Measurements from ENCODE around the gene CDS1.
A peak's percentile ranks its signal among the peaks of the same experiment; 100 is the strongest.

Gene CDS1

GRCh38 chr4:84631573-84631972 is 48.6 kb downstream of the CDS1 start:
- TF ChIP-seq CTCF (conservative IDR thresholded peaks at IDR 0.05; ENCODE audit: low read depth, low read length), result no peak
- no peak overlapping the region for H3K4me3 ChIP-seq (ENCODE audit: low read length)
- DNase-seq (ENCODE audit: low read depth), result no peak

- H3K4me3 ChIP-seq (ENCODE audit: low read length), result no peak overlapping the region
- peak; percentile 10 for DNase-seq (ENCODE audit: low read depth)
- no peak for TF ChIP-seq CTCF (conservative IDR thresholded peaks at IDR 0.05; ENCODE audit: low read depth, low read length)
Measured at GRCh38 chr4:84632092-84632491, 49.2 kb downstream of the CDS1 start.

GRCh38 chr4:84634961-84635360 is 52.0 kb downstream of the CDS1 start:
- TF ChIP-seq CTCF (conservative IDR thresholded peaks at IDR 0.05; ENCODE audit: low read depth, low read length), result no peak
- no peak overlapping the region for H3K4me3 ChIP-seq (ENCODE audit: low read length)
- DNase-seq (ENCODE audit: low read depth), result no peak

GRCh38 chr4:84638092-84638491 is 55.2 kb downstream of the CDS1 start:
- DNase-seq (ENCODE audit: low read depth), result no peak
- no peak for TF ChIP-seq CTCF (conservative IDR thresholded peaks at IDR 0.05; ENCODE audit: low read depth, low read length)
- H3K4me3 ChIP-seq (ENCODE audit: low read length), result no peak overlapping the region

GRCh38 chr4:84639145-84639544 is 56.2 kb downstream of the CDS1 start:
- H3K4me3 ChIP-seq (ENCODE audit: low read length), result no peak overlapping the region
- no peak for DNase-seq (ENCODE audit: low read depth)
- TF ChIP-seq CTCF (conservative IDR thresholded peaks at IDR 0.05; ENCODE audit: low read depth, low read length), result no peak

- no peak overlapping the region for H3K4me3 ChIP-seq (ENCODE audit: low read length)
- no peak for DNase-seq (ENCODE audit: low read depth)
- no peak for TF ChIP-seq CTCF (conservative IDR thresholded peaks at IDR 0.05; ENCODE audit: low read depth, low read length)
Measured at GRCh38 chr4:84644087-84644486, 61.2 kb downstream of the CDS1 start.

- TF ChIP-seq CTCF (conservative IDR thresholded peaks at IDR 0.05; ENCODE audit: low read depth, low read length), result no peak
- H3K4me3 ChIP-seq (ENCODE audit: low read length), result no peak overlapping the region
- DNase-seq (ENCODE audit: low read depth), result no peak
Measured at GRCh38 chr4:84647312-84647884, 64.5 kb downstream of the CDS1 start.
